Erythroblast (primary cell): ENCODE measurements around the gene COX19.

Experiments used
- GATA1 ChIP-seq: IDR thresholded peaks from 2 replicates; pipeline ENCODE4 v1.6.1; 2011; ENCODE audit warnings: low read depth, mild to moderate bottlenecking, control low read depth, low read length, moderate library complexity
- POLR2A ChIP-seq: IDR thresholded peaks from 2 replicates; pipeline ENCODE4 v1.6.1; 2011; ENCODE audit warnings: mild to moderate bottlenecking, low read length

GRCh38 chr7:984361-985126 lies 9.2 kb upstream of the COX19 start:
- TF ChIP-seq POLR2A (no peak), GATA1 (no peak)
